ENCODE data around the gene PLXNA4. TPM values are rescaled to one million over a fixed set of nuclear protein-coding genes. Genes with fewer than 3 reads are reported as not detected.
A peak's percentile ranks its signal among the peaks of the same experiment; 100 is the strongest.

Gene PLXNA4
- total RNA-seq, 1 experiment from 2014 or later, result not detected

GRCh38 chr7:132395361-132395760 is 180.9 kb downstream of the PLXNA4 start:
- CTCF ChIA-PET, result no interaction called here
- H3K27ac Mint-ChIP-seq (ENCODE audit: low read depth, unreplicated experiment), result no peak overlapping the region
- POLR2A ChIA-PET, result no interaction called here
- no peaks in the 10 kb centered on the region for H3K9me3 Mint-ChIP-seq (ENCODE audit: unreplicated experiment)
- peaks cover 33% of the 10 kb centered on the region for H3K27me3 Mint-ChIP-seq (ENCODE audit: insufficient read depth, unreplicated experiment)
- intact Hi-C loops (cut with micrococcal nuclease), result no loop called here
- no TSS peak for BruUV-seq (replicated peaks)
- H3K4me1 Mint-ChIP-seq (ENCODE audit: insufficient read depth, unreplicated experiment), result no peaks in the 10 kb centered on the region
- no peaks in the 10 kb centered on the region for H3K36me3 Mint-ChIP-seq (ENCODE audit: insufficient read depth, unreplicated experiment)
- no peak for TF ChIP-seq CTCF (IDR thresholded peaks at IDR 0.05; ENCODE audit: unreplicated experiment)
- no peak overlapping the region for H3K4me3 Mint-ChIP-seq (ENCODE audit: unreplicated experiment)
- no peak for DNase-seq (ENCODE audit: unreplicated experiment)

- Mint-ChIP-seq H3K9me3 (ENCODE audit: unreplicated experiment) (no peaks in the 10 kb centered on the region), H3K27me3 (ENCODE audit: insufficient read depth, unreplicated experiment) (peaks cover 25% of the 10 kb centered on the region), H3K27ac (ENCODE audit: low read depth, unreplicated experiment) (no peak overlapping the region), H3K36me3 (ENCODE audit: insufficient read depth, unreplicated experiment) (no peaks in the 10 kb centered on the region), H3K4me1 (ENCODE audit: insufficient read depth, unreplicated experiment) (no peaks in the 10 kb centered on the region), H3K4me3 (ENCODE audit: unreplicated experiment) (no peak overlapping the region)
- CTCF ChIA-PET, result interaction anchor here (0.5 to 1.3 kb wide), 7 partner anchors 76 to 812 kb away, joined by 3 to 7 read pairs (median 3); no protein-coding TSS in a partner anchor
- POLR2A ChIA-PET, result no interaction called here
- peak; percentile 24 for TF ChIP-seq CTCF (IDR thresholded peaks at IDR 0.05; ENCODE audit: unreplicated experiment)
- no TSS peak for BruUV-seq (replicated peaks)
- intact Hi-C loops (cut with micrococcal nuclease), result loop anchor here (1.0 to 5.0 kb wide), 2 partner anchors 186 to 1038 kb away; no protein-coding TSS in a partner anchor
- DNase-seq (ENCODE audit: unreplicated experiment), result peak; percentile 26
These were observed 181.7 kb downstream of the PLXNA4 start for GRCh38 chr7:132394283-132395198.

GRCh38 chr7:132393789-132394261 is 182.4 kb downstream of the PLXNA4 start:
- Mint-ChIP-seq H3K27ac (ENCODE audit: low read depth, unreplicated experiment) (no peak overlapping the region), H3K4me1 (ENCODE audit: insufficient read depth, unreplicated experiment) (no peaks in the 10 kb centered on the region), H3K36me3 (ENCODE audit: insufficient read depth, unreplicated experiment) (no peaks in the 10 kb centered on the region), H3K27me3 (ENCODE audit: insufficient read depth, unreplicated experiment) (peaks cover 17% of the 10 kb centered on the region), H3K4me3 (ENCODE audit: unreplicated experiment) (no peak overlapping the region), H3K9me3 (ENCODE audit: unreplicated experiment) (no peaks in the 10 kb centered on the region)
- no peak for DNase-seq (ENCODE audit: unreplicated experiment)
- ChIA-PET POLR2A (no interaction called here), CTCF (interaction anchor here (0.5 to 1.3 kb wide), 7 partner anchors 76 to 951 kb away, joined by 3 to 7 read pairs (median 3); no protein-coding TSS in a partner anchor)
- BruUV-seq (replicated peaks), result no TSS peak
- intact Hi-C loops (cut with micrococcal nuclease), result loop anchor here (1.0 to 5.0 kb wide), 2 partner anchors 186 to 1038 kb away; no protein-coding TSS in a partner anchor
- no peak for TF ChIP-seq CTCF (IDR thresholded peaks at IDR 0.05; ENCODE audit: unreplicated experiment)

- Mint-ChIP-seq H3K4me3 (ENCODE audit: unreplicated experiment) (no peak overlapping the region), H3K27ac (ENCODE audit: low read depth, unreplicated experiment) (no peak overlapping the region), H3K9me3 (ENCODE audit: unreplicated experiment) (no peaks in the 10 kb centered on the region), H3K36me3 (ENCODE audit: insufficient read depth, unreplicated experiment) (no peaks in the 10 kb centered on the region), H3K4me1 (ENCODE audit: insufficient read depth, unreplicated experiment) (no peaks in the 10 kb centered on the region), H3K27me3 (ENCODE audit: insufficient read depth, unreplicated experiment) (peaks cover 17% of the 10 kb centered on the region)
- ChIA-PET CTCF (interaction anchor here (1.2 kb wide), 1 partner anchor 187 kb away, joined by 4 read pairs; no protein-coding TSS in a partner anchor), POLR2A (no interaction called here)
- TF ChIP-seq CTCF (IDR thresholded peaks at IDR 0.05; ENCODE audit: unreplicated experiment), result no peak
- DNase-seq (ENCODE audit: unreplicated experiment), result no peak
- intact Hi-C loops (cut with micrococcal nuclease), result loop anchor here (5.0 kb wide), 1 partner anchor 1040 kb away; no protein-coding TSS in a partner anchor
- BruUV-seq (replicated peaks), result no TSS peak
These were observed 183.6 kb downstream of the PLXNA4 start for GRCh38 chr7:132392713-132393112.
